ENCODE measurements around the gene SLC9A9.

- TF ChIP-seq, protein P1, sequence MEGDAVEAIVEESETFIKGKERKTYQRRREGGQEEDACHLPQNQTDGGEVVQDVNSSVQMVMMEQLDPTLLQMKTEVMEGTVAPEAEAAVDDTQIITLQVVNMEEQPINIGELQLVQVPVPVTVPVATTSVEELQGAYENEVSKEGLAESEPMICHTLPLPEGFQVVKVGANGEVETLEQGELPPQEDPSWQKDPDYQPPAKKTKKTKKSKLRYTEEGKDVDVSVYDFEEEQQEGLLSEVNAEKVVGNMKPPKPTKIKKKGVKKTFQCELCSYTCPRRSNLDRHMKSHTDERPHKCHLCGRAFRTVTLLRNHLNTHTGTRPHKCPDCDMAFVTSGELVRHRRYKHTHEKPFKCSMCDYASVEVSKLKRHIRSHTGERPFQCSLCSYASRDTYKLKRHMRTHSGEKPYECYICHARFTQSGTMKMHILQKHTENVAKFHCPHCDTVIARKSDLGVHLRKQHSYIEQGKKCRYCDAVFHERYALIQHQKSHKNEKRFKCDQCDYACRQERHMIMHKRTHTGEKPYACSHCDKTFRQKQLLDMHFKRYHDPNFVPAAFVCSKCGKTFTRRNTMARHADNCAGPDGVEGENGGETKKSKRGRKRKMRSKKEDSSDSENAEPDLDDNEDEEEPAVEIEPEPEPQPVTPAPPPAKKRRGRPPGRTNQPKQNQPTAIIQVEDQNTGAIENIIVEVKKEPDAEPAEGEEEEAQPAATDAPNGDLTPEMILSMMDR (IDR thresholded peaks at IDR 0.05 in 8 of 11, conservative IDR thresholded peaks at IDR 0.05 in 3 of 11), result no peak
- no peak for TF ChIP-seq POLR2AphosphoS5 (IDR thresholded peaks at IDR 0.05)
Observed at GRCh38 chr3:143326983-143327778, 521.1 kb downstream of the SLC9A9 start.
